ENCODE results near the gene MRLN.
"Not testable (repeated sequence)": the region's sequence is repeated elsewhere in the genome, so short reads cannot be mapped to it uniquely, and the experiment has no call there.

MRLN gene

DNA sequence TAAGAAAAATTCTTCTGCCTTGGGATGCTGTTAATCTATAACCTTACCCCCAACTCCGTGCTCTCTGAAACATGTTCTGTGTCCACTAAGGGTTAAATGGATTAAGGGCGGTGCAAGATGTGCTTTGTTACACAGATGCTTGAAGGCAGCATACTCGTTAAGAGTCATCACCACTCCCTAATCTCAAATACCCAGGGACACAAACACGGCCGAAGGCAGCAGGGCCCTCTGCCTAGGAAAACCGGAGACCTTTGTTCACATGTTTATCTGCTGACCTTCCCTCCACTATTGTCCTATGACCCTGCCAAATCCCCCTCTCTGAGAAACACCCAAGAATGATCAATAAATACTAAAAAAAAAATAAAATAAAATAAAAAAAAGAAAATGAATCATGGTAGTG, 8.5 kb downstream of the MRLN start:
- FAIRE-seq, result not testable (repeated sequence)

DNA sequence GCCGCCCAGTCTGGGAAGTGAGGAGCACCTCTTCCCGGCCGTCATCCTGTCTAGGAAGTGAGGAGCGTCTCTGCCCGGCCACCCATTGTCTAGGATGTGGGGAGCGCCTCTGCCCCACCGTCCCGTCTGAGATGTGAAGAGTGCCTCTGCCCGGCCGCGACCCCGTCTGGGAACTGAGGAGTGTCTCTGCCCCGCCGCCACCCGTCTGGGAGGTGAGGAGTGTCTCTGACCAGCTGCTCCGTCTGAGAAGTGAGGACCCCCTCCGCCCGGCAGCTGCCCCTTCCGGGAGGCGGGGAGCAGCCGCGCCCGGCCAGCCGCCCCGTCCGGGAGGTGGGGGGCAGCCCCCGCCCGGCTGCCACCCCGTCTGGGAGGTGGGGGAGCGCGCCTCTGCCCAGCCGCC, 9.1 kb downstream of the MRLN start:
- not testable (repeated sequence) for FAIRE-seq

DNA sequence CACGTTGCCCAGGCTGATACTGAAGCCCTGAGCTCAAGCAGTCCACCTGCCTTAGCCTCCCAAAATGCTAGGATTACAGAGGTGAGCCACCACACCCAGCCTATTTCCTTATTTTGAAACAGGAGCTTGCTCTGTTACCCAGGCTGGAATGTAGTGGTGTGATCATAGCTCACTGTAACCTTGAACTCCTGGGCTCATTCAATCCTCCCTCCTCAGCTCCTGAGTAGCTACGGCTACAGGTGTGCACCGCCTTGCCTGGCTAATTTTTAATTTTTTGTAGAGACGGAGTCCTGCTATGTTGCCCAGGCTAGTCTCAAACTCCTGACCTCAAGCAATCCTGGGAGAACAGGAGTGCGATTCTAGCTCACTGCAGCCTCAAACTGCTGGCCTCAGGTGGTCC, 11.7 kb downstream of the MRLN start:
- FAIRE-seq, result no peak

DNA sequence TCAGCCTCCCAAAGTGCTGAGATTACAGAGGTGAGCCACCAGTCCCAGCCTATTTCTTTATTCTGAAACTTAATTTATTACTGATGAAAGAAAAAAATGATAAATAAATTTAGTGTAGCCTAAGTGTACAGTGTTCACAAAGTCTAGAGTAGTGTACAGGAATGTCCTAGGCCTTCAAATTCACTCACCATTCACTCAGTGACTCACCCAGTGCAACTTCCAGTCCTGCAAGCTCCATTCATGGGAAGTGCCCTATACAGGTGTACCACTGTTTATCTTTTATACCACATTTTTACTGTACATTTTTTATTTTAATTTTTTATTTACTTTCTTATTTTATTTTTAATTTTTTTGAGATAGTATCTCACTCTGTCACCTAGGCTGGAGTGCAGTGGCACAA, 12.2 kb downstream of the MRLN start:
- no peak for FAIRE-seq

DNA sequence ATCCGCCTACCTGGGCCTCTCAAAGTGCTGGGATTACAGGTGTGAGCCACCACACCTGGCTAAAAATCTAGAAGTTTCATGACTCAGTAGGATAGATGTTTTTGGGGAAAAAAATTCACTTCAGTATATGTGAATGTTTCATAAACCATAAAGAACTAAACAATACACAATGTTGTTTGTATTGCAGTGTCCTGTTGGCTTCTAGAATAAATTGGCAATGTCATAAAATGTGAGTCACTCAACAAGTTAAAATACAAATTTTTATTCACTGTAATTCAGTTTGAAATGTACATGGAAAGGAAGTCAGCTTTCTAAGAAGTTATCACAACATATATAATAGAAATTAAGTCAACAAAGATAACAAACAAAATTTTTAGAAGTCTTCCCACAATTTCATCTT, 16.5 kb downstream of the MRLN start:
- FAIRE-seq, result no peak

GRCh38 chr10:59735296-59735695, 18.0 kb downstream of the MRLN start:
- no peak for FAIRE-seq

GRCh38 chr10:59734014-59734462, 19.2 kb downstream of the MRLN start:
- FAIRE-seq, result no peak

GRCh38 chr10:59733321-59734013, 19.8 kb downstream of the MRLN start:
- not testable (repeated sequence) for FAIRE-seq

DNA sequence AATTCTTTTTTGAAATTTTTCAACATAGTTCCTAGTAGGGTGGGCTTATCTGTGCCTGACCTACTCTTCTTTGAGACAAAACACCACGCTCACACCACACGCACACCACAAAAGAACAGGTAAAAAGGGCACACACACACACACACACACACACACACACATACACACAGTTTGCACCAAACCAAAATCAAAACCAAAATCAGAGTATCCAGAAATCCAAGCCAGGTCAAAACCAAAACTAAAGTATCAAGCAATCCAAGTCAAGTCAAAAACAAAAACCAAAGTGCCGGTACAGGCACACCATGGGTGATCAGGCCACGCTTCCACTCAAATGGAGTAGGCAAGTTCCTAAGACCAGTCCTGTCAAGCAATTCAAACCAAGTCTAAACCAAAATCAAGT, 20.4 kb downstream of the MRLN start:
- not testable (repeated sequence) for FAIRE-seq

GRCh38 chr10:59729167-59729566, 24.1 kb downstream of the MRLN start:
- FAIRE-seq, result not testable (repeated sequence)

GRCh38 chr10:59724098-59724938, 28.9 kb downstream of the MRLN start:
- FAIRE-seq, result no peak

DNA sequence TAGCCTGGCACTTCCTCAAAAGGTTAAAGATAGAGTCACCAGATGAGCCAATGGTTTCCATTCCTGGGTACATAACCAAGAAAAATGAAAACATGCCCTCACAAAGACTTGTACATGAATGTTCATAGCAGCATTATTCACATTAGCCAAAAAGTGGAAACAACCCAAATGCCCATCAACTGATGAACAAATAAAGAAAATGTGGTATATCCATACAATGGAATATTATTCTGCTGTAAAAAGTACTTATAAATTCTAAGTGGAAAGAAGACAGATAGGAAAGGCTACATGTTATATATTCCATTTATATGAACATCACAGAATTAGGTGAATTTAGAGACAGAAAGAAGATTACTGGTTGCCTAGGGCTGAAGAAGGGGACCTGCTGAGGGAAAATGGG, 32.9 kb downstream of the MRLN start:
- no peak for FAIRE-seq

DNA sequence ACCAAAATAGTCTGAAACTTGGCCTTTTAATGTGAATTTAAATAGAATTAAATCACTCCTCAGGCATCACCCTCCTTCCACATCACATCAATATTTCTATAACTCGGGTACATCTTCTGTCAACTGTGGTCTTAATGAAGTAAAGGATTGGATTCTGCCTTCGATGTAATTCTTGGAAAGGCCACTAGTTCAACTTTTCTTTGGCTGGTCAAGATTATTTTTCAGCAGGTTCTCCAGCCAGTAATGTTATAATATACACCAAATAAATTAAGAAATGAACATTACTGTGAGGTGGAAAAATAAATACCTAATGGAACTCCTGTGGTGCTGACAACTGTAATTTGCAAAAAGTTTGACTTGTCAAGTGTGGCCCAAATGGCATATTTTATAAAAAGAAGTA, 33.9 kb downstream of the MRLN start:
- FAIRE-seq, result no peak

- FAIRE-seq, result no peak
Measured at GRCh38 chr10:59718257-59718656, 35.0 kb downstream of the MRLN start.

DNA sequence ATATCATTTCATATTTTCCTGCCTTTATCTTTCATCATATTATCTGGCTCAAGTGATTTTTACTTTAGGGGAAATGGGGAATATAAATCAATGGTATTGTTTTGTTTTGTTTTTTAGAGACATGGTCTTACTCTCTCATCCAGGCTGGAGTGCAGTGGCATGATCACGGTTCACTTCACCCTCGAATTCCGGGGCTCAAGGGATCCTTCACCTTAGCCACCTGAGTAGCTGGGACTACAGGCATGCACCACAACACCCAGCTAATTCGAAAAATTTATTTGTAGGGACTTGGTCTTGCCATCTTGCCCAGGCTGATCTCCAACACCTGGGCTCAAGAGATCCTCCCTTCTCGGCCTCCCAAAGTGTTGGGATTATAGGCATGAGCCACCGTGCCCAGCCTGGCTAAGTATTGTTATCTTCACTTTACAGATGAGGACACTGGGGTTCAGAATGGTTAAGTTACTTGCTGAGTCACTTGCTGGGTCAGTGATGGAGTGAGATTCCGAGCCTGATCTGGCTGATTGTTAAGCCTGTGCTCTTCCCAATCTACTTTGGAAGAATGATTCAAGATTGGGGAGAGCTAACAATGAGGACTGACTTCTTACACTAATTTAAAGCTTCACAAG, 39.9 kb downstream of the MRLN start:
- FAIRE-seq, result no peak

GRCh38 chr10:59711871-59712494, 41.3 kb downstream of the MRLN start:
- no peak for FAIRE-seq

- FAIRE-seq, result no peak
Measured at GRCh38 chr10:59709395-59710125, 43.7 kb downstream of the MRLN start, which contains the start of gene SLC16A9. TSS of gene SLC16A9 (minus strand) at chr10:59709850. CDS start at chr10:59684291, 25,559 bp downstream.

DNA sequence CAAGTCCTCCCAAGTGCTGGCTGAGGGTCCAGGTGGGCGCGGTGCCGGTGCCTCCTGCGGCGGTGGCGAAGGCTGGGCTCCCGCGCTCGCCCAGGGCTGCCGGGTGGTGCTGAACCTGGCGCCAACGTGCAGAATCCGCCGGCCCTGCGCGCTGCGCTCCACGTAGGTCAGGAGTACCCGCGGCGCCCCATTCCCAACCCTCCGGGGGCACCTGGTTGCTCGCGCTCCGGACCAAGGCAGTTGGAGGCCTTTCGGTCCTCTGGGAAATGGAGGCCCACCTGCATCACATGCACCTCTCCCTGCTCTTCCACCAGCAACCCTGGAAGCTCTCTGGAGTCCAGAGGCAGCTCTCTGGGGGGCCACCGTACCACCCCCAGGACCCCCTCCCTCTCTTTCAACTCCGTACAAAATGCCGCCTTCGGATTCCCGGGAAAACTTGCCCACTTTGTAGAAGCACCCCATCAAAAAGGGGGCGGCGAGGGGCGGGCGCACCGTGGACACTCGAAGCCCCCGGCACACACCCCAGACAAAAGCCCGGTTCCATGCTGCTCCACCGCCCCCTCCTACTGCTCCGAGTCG, 44.4 kb downstream of the MRLN start:
- no peak for FAIRE-seq

- no peak for FAIRE-seq
Measured at GRCh38 chr10:59706851-59707797, 46.1 kb downstream of the MRLN start.

DNA sequence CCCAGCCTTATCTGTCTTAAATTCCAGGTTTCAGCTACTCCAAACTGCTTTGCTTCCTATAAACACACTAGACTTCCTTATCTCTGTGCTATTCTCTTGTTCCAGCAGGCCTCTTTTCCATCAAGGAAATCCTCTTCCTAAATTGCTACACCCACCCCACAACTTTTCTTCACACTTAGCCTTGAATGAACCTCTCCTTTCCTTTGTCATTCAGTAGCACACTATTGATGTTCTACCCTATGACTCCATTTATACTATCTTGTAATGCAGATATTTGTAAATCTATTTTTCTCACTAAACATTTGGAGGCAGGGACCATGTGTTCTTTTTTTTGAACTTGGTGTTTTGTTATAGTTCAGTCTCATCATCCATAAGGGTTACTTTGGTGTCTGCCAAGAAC, 47.3 kb downstream of the MRLN start:
- no peak for FAIRE-seq

GRCh38 chr10:59704630-59705029, 48.6 kb downstream of the MRLN start:
- no peak for FAIRE-seq
